ENCODE data around the gene EML6. TPM values are rescaled to one million over a fixed set of nuclear protein-coding genes. Genes with fewer than 3 reads are reported as not detected.

Gene EML6
- polyA plus RNA-seq, 2 of the 4 experiments (the other 2 are of a cell fraction): 1.4 to 1.5 TPM

GRCh38 chr2:54824567-54824966, 101.1 kb downstream of the EML6 start:
- Histone ChIP-seq H3K4me1 (no peaks in the 10 kb centered on the region), H3K9me3 (no peaks in the 10 kb centered on the region), H3K27ac (no peak overlapping the region), H3K4me2 (no peak overlapping the region), H3K4me3 (no peak overlapping the region)
- FAIRE-seq (peak; percentile 23), DNase-seq (ENCODE audit: low read depth in 1 of 2, low spot score in 1 of 2) (no peak), ATAC-seq (no peak)
- 61% methylated on average over 4 of the region's 4 CpGs for WGBS (ENCODE audit: missing lambda C conversion rate)
- TF ChIP-seq SREBF2 (IDR thresholded peaks at IDR 0.05): no peak
- TF ChIP-seq HEYL (CRISPR knock-in tag; IDR thresholded peaks at IDR 0.05): no peak
- no peak for TF ChIP-seq CHD4 (IDR thresholded peaks at IDR 0.05; ENCODE audit: borderline replicate concordance)
- no peak for TF ChIP-seq GATA3 (IDR thresholded peaks at IDR 0.05; ENCODE audit: borderline replicate concordance)
- TF ChIP-seq CEBPB (IDR thresholded peaks at IDR 0.05): no peak
- TF ChIP-seq FOXS1 (CRISPR knock-in tag; IDR thresholded peaks at IDR 0.05): no peak
- TF ChIP-seq, protein P1, sequence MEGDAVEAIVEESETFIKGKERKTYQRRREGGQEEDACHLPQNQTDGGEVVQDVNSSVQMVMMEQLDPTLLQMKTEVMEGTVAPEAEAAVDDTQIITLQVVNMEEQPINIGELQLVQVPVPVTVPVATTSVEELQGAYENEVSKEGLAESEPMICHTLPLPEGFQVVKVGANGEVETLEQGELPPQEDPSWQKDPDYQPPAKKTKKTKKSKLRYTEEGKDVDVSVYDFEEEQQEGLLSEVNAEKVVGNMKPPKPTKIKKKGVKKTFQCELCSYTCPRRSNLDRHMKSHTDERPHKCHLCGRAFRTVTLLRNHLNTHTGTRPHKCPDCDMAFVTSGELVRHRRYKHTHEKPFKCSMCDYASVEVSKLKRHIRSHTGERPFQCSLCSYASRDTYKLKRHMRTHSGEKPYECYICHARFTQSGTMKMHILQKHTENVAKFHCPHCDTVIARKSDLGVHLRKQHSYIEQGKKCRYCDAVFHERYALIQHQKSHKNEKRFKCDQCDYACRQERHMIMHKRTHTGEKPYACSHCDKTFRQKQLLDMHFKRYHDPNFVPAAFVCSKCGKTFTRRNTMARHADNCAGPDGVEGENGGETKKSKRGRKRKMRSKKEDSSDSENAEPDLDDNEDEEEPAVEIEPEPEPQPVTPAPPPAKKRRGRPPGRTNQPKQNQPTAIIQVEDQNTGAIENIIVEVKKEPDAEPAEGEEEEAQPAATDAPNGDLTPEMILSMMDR (IDR thresholded peaks at IDR 0.05): no peak
- TF ChIP-seq, protein P2, sequence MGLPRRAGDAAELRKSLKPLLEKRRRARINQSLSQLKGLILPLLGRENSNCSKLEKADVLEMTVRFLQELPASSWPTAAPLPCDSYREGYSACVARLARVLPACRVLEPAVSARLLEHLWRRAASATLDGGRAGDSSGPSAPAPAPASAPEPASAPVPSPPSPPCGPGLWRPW (IDR thresholded peaks at IDR 0.05): no peak
- no peak for TF ChIP-seq JUNB (IDR thresholded peaks at IDR 0.05)
- CTCF ChIA-PET: interaction anchor here (5.3 kb wide), 1 partner anchor 13 kb away, joined by 44 read pairs; no protein-coding TSS in a partner anchor
- POLR2A ChIA-PET: no interaction called here

DNA sequence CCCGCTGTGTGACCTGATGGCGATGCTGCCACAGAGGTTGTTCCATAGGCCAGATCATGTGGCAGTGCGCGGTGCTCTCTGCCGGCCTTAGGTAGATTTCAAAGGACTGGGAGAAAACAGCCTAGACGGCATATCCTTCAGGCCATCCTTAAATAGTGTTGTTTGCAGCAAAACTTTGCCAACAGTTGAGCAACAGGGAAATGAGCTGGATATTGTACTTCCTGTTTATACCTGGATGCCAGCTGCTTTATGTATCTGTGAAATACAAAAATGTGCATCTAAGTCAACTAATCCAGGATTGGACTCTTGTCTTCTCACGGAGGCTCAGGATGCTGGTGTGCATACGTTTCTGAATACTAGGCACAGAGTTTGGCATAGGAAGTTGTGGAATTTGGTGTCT, 107.1 kb downstream of the EML6 start:
- ChIA-PET POLR2A (no interaction called here), CTCF (interaction anchor here (1.1 to 1.5 kb wide), 3 partner anchors 11 to 723 kb away, joined by 3 read pairs; no protein-coding TSS in a partner anchor)
- TF ChIP-seq JUN (IDR thresholded peaks at IDR 0.05): no peak
- TF ChIP-seq FOSL2 (IDR thresholded peaks at IDR 0.05): no peak
- no peak for TF ChIP-seq FOSL2 (CRISPR knock-in tag; IDR thresholded peaks at IDR 0.05)
- TF ChIP-seq FOSB (CRISPR knock-in tag; IDR thresholded peaks at IDR 0.05): no peak
- no peak for TF ChIP-seq SREBF2 (IDR thresholded peaks at IDR 0.05)
- no peak for TF ChIP-seq ESRRA (IDR thresholded peaks at IDR 0.05; ENCODE audit: borderline replicate concordance, low read length)
- no peak overlapping the region for H3K4me2 ChIP-seq
- H3K4me3 ChIP-seq: no peak overlapping the region
- no peaks in the 10 kb centered on the region for H3K9me3 ChIP-seq
- no peak for FAIRE-seq
- no peak for ATAC-seq
- no peaks in the 10 kb centered on the region for H3K4me1 ChIP-seq
- no peak overlapping the region for H3K27ac ChIP-seq
- no peak for DNase-seq (ENCODE audit: low read depth in 1 of 2, low spot score in 1 of 2)
- 83% methylated on average over 8 of the region's 8 CpGs for WGBS (ENCODE audit: missing lambda C conversion rate)

GRCh38 chr2:54831480-54831879, 108.0 kb downstream of the EML6 start:
- TF ChIP-seq USF2 (IDR thresholded peaks at IDR 0.05) (no peak), PHF8 (IDR thresholded peaks at IDR 0.05; ENCODE audit: borderline replicate concordance, low read depth) (no peak), JUNB (IDR thresholded peaks at IDR 0.05) (no peak), CEBPB (IDR thresholded peaks at IDR 0.05) (no peak), EHF (CRISPR knock-in tag; IDR thresholded peaks at IDR 0.05) (no peak), NFE2L2 (conservative IDR thresholded peaks at IDR 0.05; ENCODE audit: low read length) (no peak), HOXB13 (CRISPR knock-in tag; IDR thresholded peaks at IDR 0.05; ENCODE audit: low read depth) (no peak), ZNF302 (CRISPR knock-in tag; IDR thresholded peaks at IDR 0.05) (no peak), CHD2 (IDR thresholded peaks at IDR 0.05; ENCODE audit: low read length, partially characterized antibody) (no peak), ESRRA (IDR thresholded peaks at IDR 0.05; ENCODE audit: borderline replicate concordance, low read length) (no peak), CBX8 (IDR thresholded peaks at IDR 0.05) (no peak), NPAS2 (CRISPR knock-in tag; IDR thresholded peaks at IDR 0.05; ENCODE audit: borderline replicate concordance) (no peak), RFX5 (IDR thresholded peaks at IDR 0.05) (no peak)
- TF ChIP-seq, protein P3, sequence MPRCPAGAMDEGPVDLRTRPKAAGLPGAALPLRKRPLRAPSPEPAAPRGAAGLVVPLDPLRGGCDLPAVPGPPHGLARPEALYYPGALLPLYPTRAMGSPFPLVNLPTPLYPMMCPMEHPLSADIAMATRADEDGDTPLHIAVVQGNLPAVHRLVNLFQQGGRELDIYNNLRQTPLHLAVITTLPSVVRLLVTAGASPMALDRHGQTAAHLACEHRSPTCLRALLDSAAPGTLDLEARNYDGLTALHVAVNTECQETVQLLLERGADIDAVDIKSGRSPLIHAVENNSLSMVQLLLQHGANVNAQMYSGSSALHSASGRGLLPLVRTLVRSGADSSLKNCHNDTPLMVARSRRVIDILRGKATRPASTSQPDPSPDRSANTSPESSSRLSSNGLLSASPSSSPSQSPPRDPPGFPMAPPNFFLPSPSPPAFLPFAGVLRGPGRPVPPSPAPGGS (IDR thresholded peaks at IDR 0.05): no peak
- H3K4me1 ChIP-seq: no peaks in the 10 kb centered on the region
- CTCF ChIA-PET: interaction anchor here (1.1 to 1.5 kb wide), 2 partner anchors 10 to 724 kb away, joined by 3 read pairs; no protein-coding TSS in a partner anchor
- 76% methylated on average over 9 of the region's 9 CpGs for WGBS (ENCODE audit: missing lambda C conversion rate)
- no peak overlapping the region for H3K27ac ChIP-seq
- POLR2A ChIA-PET: no interaction called here
- no peak for DNase-seq (ENCODE audit: low read depth in 1 of 2, low spot score in 1 of 2)
- H3K4me3 ChIP-seq: no peak overlapping the region
- no peaks in the 10 kb centered on the region for H3K9me3 ChIP-seq
- FAIRE-seq: no peak
- no peak overlapping the region for H3K4me2 ChIP-seq
- no peak for ATAC-seq

All from A549 (cell line).